ENCODE results near the gene CALML6. TPM values are rescaled to one million over a fixed set of nuclear protein-coding genes. Genes with fewer than 3 reads are reported as not detected.
A peak's percentile ranks its signal among the peaks of the same experiment; 100 is the strongest.

CALML6 gene
- total RNA-seq, 1 donor from 2014 or later: not detected

- Histone ChIP-seq H3K4me3 (no peak overlapping the region), H3K9me3 (no peaks in the 10 kb centered on the region), H3K27ac (no peak overlapping the region), H3K36me3 (no peaks in the 10 kb centered on the region), H3K27me3 (no peaks in the 10 kb centered on the region), H3K4me1 (no peaks in the 10 kb centered on the region)
- intact Hi-C loops (cut with DNase I): no loop called here
- no peak for TF ChIP-seq CTCF (IDR thresholded peaks at IDR 0.05)
- DNase-seq (ENCODE audit: low spot score in 2 of 2): no peak
Observed at GRCh38 chr1:1957533-1957961, 42.5 kb downstream of the CALML6 start.

GRCh38 chr1:1958071-1958541 is 43.0 kb downstream of the CALML6 start:
- intact Hi-C loops (cut with DNase I): no loop called here
- Histone ChIP-seq H3K36me3 (no peaks in the 10 kb centered on the region), H3K4me3 (no peak overlapping the region), H3K9me3 (no peaks in the 10 kb centered on the region), H3K27me3 (no peaks in the 10 kb centered on the region), H3K27ac (no peak overlapping the region), H3K4me1 (no peaks in the 10 kb centered on the region)
- DNase-seq (ENCODE audit: low spot score in 2 of 2): no peak
- TF ChIP-seq CTCF (IDR thresholded peaks at IDR 0.05): no peak

- H3K27me3 ChIP-seq: no peaks in the 10 kb centered on the region
- no peak overlapping the region for H3K4me3 ChIP-seq
Observed at GRCh38 chr1:1959459-1959839, 44.4 kb downstream of the CALML6 start.

GRCh38 chr1:1959840-1960479 is 44.9 kb downstream of the CALML6 start:
- no peaks in the 10 kb centered on the region for H3K4me1 ChIP-seq
- no peak overlapping the region for H3K4me3 ChIP-seq
- H3K27me3 ChIP-seq: no peaks in the 10 kb centered on the region
- H3K36me3 ChIP-seq: no peaks in the 10 kb centered on the region
- intact Hi-C loops (cut with DNase I): no loop called here
- no peak overlapping the region for H3K27ac ChIP-seq
- TF ChIP-seq CTCF (IDR thresholded peaks at IDR 0.05): peak; percentile 39 to 56 (median 43)
- no peaks in the 10 kb centered on the region for H3K9me3 ChIP-seq
- peak in 1 of 2 donors; percentile 72 for DNase-seq (ENCODE audit: low spot score in 2 of 2)

More at GRCh38 chr1:1959459-1959839, 44.4 kb downstream of the CALML6 start:
- Histone ChIP-seq H3K36me3 (no peaks in the 10 kb centered on the region), H3K27ac (no peak overlapping the region), H3K9me3 (no peaks in the 10 kb centered on the region), H3K4me1 (no peaks in the 10 kb centered on the region)
- no peak for DNase-seq (ENCODE audit: low spot score in 2 of 2)
- no peak for TF ChIP-seq CTCF (IDR thresholded peaks at IDR 0.05)
- intact Hi-C loops (cut with DNase I): no loop called here

- no peak for DNase-seq (ENCODE audit: low spot score in 2 of 2)
- H3K27ac ChIP-seq: no peak overlapping the region
- intact Hi-C loops (cut with DNase I): no loop called here
- H3K4me1 ChIP-seq: no peaks in the 10 kb centered on the region
- no peaks in the 10 kb centered on the region for H3K9me3 ChIP-seq
- H3K36me3 ChIP-seq: no peaks in the 10 kb centered on the region
- no peaks in the 10 kb centered on the region for H3K27me3 ChIP-seq
- TF ChIP-seq CTCF (IDR thresholded peaks at IDR 0.05): no peak
- no peak overlapping the region for H3K4me3 ChIP-seq
Observed at GRCh38 chr1:1960480-1961196, 45.6 kb downstream of the CALML6 start.

Measured in ascending aorta (tissue), 2 donors.